Subcutaneous adipose tissue (tissue), 4 donors: ENCODE results near the gene PBX1. TPM values are rescaled to one million over a fixed set of nuclear protein-coding genes. Genes with fewer than 3 reads are reported as not detected.

Experiments
- total RNA-seq, 4 donors: library from RNA; depleted of rRNA; stranded (reverse); fragments of >200 nt; gene quantifications; one replicate each; pipeline ENCODE4 v1.1.0, GENCODE V29; 2016
- TF ChIP-seq, protein P1 (sequence below): fragments of 450-650 bp; IDR thresholded peaks from one replicate; pipeline ENCODE4 v1.5.1; 2016; ENCODE audit warnings: low read depth, mild to moderate bottlenecking, control low read depth, antibody characterized with exemption, moderate library complexity

Gene PBX1
- total RNA-seq, 4 donors from 2014 or later: 36.5 to 61.1 (median 54.2) TPM

DNA sequence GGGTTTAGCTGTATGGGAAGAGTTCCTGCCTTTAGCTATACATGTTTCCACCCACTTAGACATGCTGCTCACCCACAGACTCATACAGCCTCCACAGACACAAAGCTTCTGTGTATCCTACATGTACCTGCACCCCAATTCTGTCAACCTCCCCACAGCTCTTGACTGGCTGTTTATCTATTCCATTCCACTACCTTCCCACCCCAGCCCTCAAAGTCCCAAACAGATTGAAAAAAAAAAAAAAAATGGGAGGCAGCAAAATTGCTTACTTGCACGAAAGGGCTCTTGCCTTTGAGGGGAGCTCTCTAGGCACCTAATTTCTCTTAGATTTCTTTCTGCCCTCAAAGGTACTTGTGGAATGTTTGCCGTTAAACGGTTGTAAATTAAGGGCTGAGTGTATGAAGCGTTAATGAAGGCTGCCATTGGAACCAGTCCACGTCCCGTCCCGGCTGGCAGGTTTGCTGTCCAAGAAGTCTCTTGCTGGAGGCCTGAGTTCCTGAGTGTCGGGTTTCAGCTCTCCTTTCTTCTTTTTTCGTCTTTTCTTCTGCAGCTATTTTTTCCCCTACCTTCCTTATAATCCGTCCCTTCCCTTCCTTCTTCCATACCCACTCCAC is 43.6 kb downstream of the PBX1 start:
- TF ChIP-seq, protein P1, sequence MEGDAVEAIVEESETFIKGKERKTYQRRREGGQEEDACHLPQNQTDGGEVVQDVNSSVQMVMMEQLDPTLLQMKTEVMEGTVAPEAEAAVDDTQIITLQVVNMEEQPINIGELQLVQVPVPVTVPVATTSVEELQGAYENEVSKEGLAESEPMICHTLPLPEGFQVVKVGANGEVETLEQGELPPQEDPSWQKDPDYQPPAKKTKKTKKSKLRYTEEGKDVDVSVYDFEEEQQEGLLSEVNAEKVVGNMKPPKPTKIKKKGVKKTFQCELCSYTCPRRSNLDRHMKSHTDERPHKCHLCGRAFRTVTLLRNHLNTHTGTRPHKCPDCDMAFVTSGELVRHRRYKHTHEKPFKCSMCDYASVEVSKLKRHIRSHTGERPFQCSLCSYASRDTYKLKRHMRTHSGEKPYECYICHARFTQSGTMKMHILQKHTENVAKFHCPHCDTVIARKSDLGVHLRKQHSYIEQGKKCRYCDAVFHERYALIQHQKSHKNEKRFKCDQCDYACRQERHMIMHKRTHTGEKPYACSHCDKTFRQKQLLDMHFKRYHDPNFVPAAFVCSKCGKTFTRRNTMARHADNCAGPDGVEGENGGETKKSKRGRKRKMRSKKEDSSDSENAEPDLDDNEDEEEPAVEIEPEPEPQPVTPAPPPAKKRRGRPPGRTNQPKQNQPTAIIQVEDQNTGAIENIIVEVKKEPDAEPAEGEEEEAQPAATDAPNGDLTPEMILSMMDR: no peak

DNA sequence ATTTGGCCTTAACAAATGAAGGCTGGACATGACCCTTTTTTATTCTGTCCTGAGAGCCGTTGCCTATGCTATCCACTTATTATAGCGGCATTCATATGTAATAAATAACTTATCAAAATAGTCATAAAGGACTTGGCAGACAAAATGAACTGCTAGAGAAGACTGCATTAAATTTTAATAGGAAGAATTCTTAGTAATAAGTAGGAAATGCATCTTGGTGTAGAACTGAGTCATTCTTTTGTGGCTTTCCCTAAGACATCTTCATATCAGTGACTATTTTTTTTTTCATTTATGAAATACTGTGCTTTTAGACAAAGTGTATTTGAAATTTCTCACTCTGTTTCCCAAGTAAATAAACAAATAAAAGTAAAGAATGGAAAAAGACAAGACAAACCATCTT is 45.6 kb downstream of the PBX1 start:
- TF ChIP-seq, protein P1: no peak

GRCh38 chr1:164605254-164606091 is 46.5 kb downstream of the PBX1 start:
- TF ChIP-seq, protein P1: no peak

DNA sequence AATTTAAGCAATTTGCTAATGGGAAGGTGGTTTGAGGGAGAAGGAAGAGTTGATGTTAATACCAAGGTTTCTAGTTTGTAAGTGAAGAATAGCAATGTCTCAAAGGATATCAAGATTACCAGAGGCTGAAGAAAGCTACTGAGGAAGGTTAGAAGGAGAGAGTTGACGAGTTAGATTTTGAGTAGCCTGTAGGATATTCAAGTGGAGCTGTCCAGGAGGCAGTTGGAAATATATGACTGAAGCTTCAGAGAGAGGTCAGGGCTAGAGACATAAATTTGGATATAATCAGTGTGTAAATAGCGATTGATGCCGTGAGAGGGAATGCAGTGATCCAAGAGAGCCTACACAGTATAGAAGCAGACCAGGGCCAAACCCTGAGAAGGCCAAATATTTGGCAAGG is 48.4 kb downstream of the PBX1 start:
- TF ChIP-seq, protein P1: no peak

GRCh38 chr1:164608651-164609057 is 49.7 kb downstream of the PBX1 start:
- TF ChIP-seq, protein P1: no peak

DNA sequence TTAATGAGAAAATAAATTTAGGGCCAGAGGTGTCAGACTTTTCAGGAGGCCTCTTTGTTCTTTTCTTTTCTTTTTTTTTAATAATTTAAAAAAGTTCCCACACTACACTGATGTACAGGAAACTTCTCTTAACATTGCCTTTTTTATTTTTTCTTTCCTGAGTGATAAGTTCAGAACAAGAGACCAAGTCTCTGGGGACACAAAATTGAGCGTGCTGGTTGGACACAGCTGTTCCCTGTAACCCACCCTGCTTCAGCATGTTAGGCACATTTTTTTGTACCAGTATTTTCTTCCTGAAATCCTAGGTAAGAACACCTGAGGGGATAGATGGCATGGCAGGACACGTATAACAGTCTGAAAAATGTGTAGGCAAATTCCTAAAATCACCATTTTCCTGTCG is 50.1 kb downstream of the PBX1 start:
- TF ChIP-seq, protein P1: no peak

- TF ChIP-seq, protein P1: no peak
Observed at GRCh38 chr1:164610538-164611222, 51.7 kb downstream of the PBX1 start.
